H9 (cell line): ENCODE results near the gene TRAF5. TPM values are rescaled to one million over a fixed set of nuclear protein-coding genes. Genes with fewer than 3 reads are reported as not detected.

Experiments
- DNase-seq: peaks from one replicate; pipeline ENCODE4 v3.0.0-alpha.2; 2017
- H2AFZ ChIP-seq: one replicate; pipeline ENCODE4 v1.6.1; 2013; ENCODE audit warnings: mild to moderate bottlenecking, low read length, control low read depth, moderate library complexity
- H2AK5ac ChIP-seq: 2 replicates; pipeline ENCODE4 v1.6.1; 2013; ENCODE audit warnings: low read length, control low read depth, mixed read lengths; ENCODE audit not compliant: insufficient read length
- H2BK120ac ChIP-seq: one replicate; pipeline ENCODE4 v1.6.1; 2013; ENCODE audit warnings: low read depth, mild to moderate bottlenecking, low read length, control low read depth, inconsistent platforms; ENCODE audit not compliant: poor library complexity, severe bottlenecking
- H2BK12ac ChIP-seq: 2 replicates; pipeline ENCODE4 v1.6.1; 2013; ENCODE audit warnings: low read length, control low read depth, mixed read lengths, low read depth; ENCODE audit not compliant: insufficient read length
- H2BK15ac ChIP-seq: 2 replicates; pipeline ENCODE4 v1.6.1; 2013; ENCODE audit warnings: low read depth, low read length, control low read depth
- H2BK20ac ChIP-seq: one replicate; pipeline ENCODE4 v1.6.1; 2013; ENCODE audit warnings: low read depth, mild to moderate bottlenecking, low read length, control low read depth, inconsistent platforms; ENCODE audit not compliant: poor library complexity, severe bottlenecking
- H2BK5ac ChIP-seq: 2 replicates; pipeline ENCODE4 v1.6.1; 2013; ENCODE audit warnings: low read length, control low read depth, mixed read lengths; ENCODE audit not compliant: insufficient read length
- H3K14ac ChIP-seq: 2 replicates; pipeline ENCODE4 v1.6.1; 2013; ENCODE audit warnings: low read length, control low read depth; ENCODE audit not compliant: insufficient read depth
- H3K18ac ChIP-seq: 2 replicates; pipeline ENCODE4 v1.6.1; 2013; ENCODE audit warnings: low read depth, mild to moderate bottlenecking, mixed read lengths, low read length, control low read depth; ENCODE audit not compliant: insufficient read length
- H3K23ac ChIP-seq: 2 replicates; pipeline ENCODE4 v1.6.1; 2013; ENCODE audit warnings: low read length, control low read depth, mixed read lengths, low read depth; ENCODE audit not compliant: insufficient read length
- H3K23me2 ChIP-seq: 2 replicates; pipeline ENCODE4 v1.6.1; 2013; ENCODE audit warnings: low read depth, mild to moderate bottlenecking, mixed read lengths, low read length, control low read depth; ENCODE audit not compliant: insufficient read length, poor library complexity, severe bottlenecking
- H3K27ac ChIP-seq: 2 replicates; pipeline ENCODE4 v1.5.1; 2013; ENCODE audit warnings: low read length, control low read depth, mixed read lengths, low read depth; ENCODE audit not compliant: insufficient read length
- H3K27me3 ChIP-seq: 2 replicates; pipeline ENCODE4 v1.6.1; 2013; ENCODE audit warnings: low read length, control low read depth, inconsistent platforms; ENCODE audit not compliant: insufficient read depth
- H3K4ac ChIP-seq: 2 replicates; pipeline ENCODE4 v1.6.1; 2013; ENCODE audit warnings: low read depth, mild to moderate bottlenecking, control low read depth, inconsistent platforms, low read length, moderate library complexity
- H3K4me1 ChIP-seq: 2 replicates; pipeline ENCODE4 v1.6.1; 2013; ENCODE audit warnings: low read length, control low read depth, inconsistent platforms; ENCODE audit not compliant: insufficient read depth
- H3K4me2 ChIP-seq: 2 replicates; pipeline ENCODE4 v1.6.1; 2013; ENCODE audit warnings: low read length, control low read depth, mixed read lengths; ENCODE audit not compliant: insufficient read length, insufficient read depth
- H3K56ac ChIP-seq: 2 replicates; pipeline ENCODE4 v1.6.1; 2013; ENCODE audit warnings: low read depth, mild to moderate bottlenecking, mixed read lengths, low read length, control low read depth; ENCODE audit not compliant: insufficient read length
- H3K79me1 ChIP-seq: 2 replicates; pipeline ENCODE4 v1.6.1; 2013; ENCODE audit warnings: low read depth, mild to moderate bottlenecking, moderate library complexity, low read length, control low read depth, inconsistent platforms; ENCODE audit not compliant: insufficient read depth, poor library complexity, severe bottlenecking
- H3K79me2 ChIP-seq: 2 replicates; pipeline ENCODE4 v1.6.1; 2013; ENCODE audit warnings: low read length, control low read depth, inconsistent platforms; ENCODE audit not compliant: insufficient read depth
- H3K9ac ChIP-seq: 2 replicates; pipeline ENCODE4 v1.6.1; 2013; ENCODE audit warnings: low read length, control low read depth, mixed read lengths; ENCODE audit not compliant: insufficient read length; ENCODE audit errors: extremely low read depth
- H3K9me3 ChIP-seq: one replicate; pipeline ENCODE4 v1.6.1; 2013; ENCODE audit warnings: low read depth, low read length, inconsistent platforms; ENCODE audit not compliant: control insufficient read depth
- H3T11ph ChIP-seq: one replicate; pipeline ENCODE4 v1.6.1; 2013; ENCODE audit warnings: mild to moderate bottlenecking, low read length, control low read depth, inconsistent platforms
- H4K20me1 ChIP-seq: one replicate; pipeline ENCODE4 v1.6.1; 2013; ENCODE audit not compliant: control insufficient read depth, insufficient read length, insufficient read depth
- H4K5ac ChIP-seq: 2 replicates; pipeline ENCODE4 v1.6.1; 2013; ENCODE audit warnings: low read depth, mild to moderate bottlenecking, mixed read lengths, low read length, control low read depth; ENCODE audit not compliant: insufficient read length
- H4K8ac ChIP-seq: replicated peaks from 2 replicates; pipeline ENCODE4 v1.6.1; 2013; ENCODE audit warnings: low read length, control low read depth, mixed read lengths, low read depth; ENCODE audit not compliant: insufficient read length
- H4K91ac ChIP-seq: 2 replicates; pipeline ENCODE4 v1.6.1; 2013; ENCODE audit warnings: low read depth, mild to moderate bottlenecking, moderate library complexity, mixed read lengths, low read length, control low read depth; ENCODE audit not compliant: insufficient read length
- H3K27ac Mint-ChIP-seq, 3 experiments: 2 replicates in 2 of 3; 3 replicates in 1 of 3; pipeline ENCODE4 v1.8.0; 2020 to 2021; ENCODE audit warnings: mixed read lengths in 3 of 3, mild to moderate bottlenecking in 1 of 3, moderate library complexity in 1 of 3
- H3K27me3 Mint-ChIP-seq: 2 replicates; pipeline ENCODE4 v1.8.0; 2021; ENCODE audit warnings: low read depth, mild to moderate bottlenecking, moderate library complexity, mixed read lengths
- H3K36me3 Mint-ChIP-seq, 3 experiments: 2 replicates in 2 of 3; 3 replicates in 1 of 3; pipeline ENCODE4 v1.8.0; 2020 to 2021; ENCODE audit warnings: low read depth in 3 of 3, mixed read lengths in 3 of 3; ENCODE audit not compliant: insufficient read depth in 1 of 3
- H3K4me1 Mint-ChIP-seq, 2 experiments: 2 replicates each; pipeline ENCODE4 v1.8.0; 2020; ENCODE audit warnings: mixed read lengths in 2 of 2
- H3K4me3 Mint-ChIP-seq, 2 experiments: 2 replicates in 1 of 2; 3 replicates in 1 of 2; pipeline ENCODE4 v1.8.0; 2020 to 2021; ENCODE audit warnings: mild to moderate bottlenecking in 2 of 2, mixed read lengths in 2 of 2, moderate library complexity in 1 of 2
- H3K9me3 Mint-ChIP-seq, 2 experiments: 2 replicates in 1 of 2; 3 replicates in 1 of 2; pipeline ENCODE4 v1.8.0; 2020; ENCODE audit warnings: mild to moderate bottlenecking in 2 of 2, mixed read lengths in 2 of 2, moderate library complexity in 1 of 2
- CTCF ChIP-seq: fragments of 200-600 bp; sonication (generic); conservative IDR thresholded peaks from 3 replicates; pipeline ENCODE4 v1.8.0; 2021; ENCODE audit warnings: antibody characterized with exemption, mild to moderate bottlenecking
- whole genome bisulfite sequencing: extraction: QIAGEN DNeasy Blood & Tissue Kit; methylation state at CpG from one replicate; pipeline ENCODE4 v1.1.7; 2013; ENCODE audit warnings: missing lambda C conversion rate, low lambda C conversion rate, mixed read lengths; ENCODE audit not compliant: insufficient read length; ENCODE audit errors: extremely low coverage; 5-methylcytosine and 5-hydroxymethylcytosine counted together
- total RNA-seq: library from RNA; stranded (reverse); gene quantifications from 2 replicates; pipeline ENCODE4 v1.2.1, GENCODE V29; 2021

Gene TRAF5
- total RNA-seq, 1 experiment from 2014 or later, result 19.1 TPM

DNA sequence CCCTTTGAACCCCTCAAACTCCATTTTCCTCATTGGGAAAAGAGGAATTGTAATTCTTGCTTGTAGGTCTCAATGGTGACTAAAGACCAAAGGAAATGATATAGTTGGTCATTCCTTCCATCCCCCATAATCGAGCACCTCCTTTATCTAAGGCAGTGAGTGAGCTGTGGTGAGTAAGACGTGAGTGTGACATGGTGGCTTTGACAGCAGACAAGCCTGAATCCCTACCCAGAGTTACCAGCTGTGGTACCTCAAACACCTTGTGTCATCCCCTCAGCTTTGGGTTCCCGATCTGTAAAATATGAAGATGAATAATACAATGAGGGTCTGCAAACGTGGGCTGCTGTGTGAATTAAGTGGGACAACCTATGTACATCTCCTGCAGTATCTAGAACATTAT lies 8.4 kb downstream of the TRAF5 start:
- H3K4me1 ChIP-seq, result peaks cover 15% of the 10 kb centered on the region
- peaks cover 4% of the 10 kb centered on the region; the same call in 1 of the 2 replicates for H3K79me2 ChIP-seq
- no peak overlapping the region for H2AFZ ChIP-seq
- no peaks in the 10 kb centered on the region for H3K9me3 ChIP-seq
- H3K79me1 ChIP-seq, result no peaks in the 10 kb centered on the region
- H3K27ac ChIP-seq, result no peak overlapping the region
- H4K5ac ChIP-seq, result no peak overlapping the region
- no peak overlapping the region for H2BK120ac ChIP-seq
- H3K23ac ChIP-seq, result no peak overlapping the region
- H3K4ac ChIP-seq, result no peak overlapping the region
- no peaks in the 10 kb centered on the region for H3K27me3 ChIP-seq
- H3K23me2 ChIP-seq, result no peaks in the 10 kb centered on the region
- no peak overlapping the region for H2BK15ac ChIP-seq
- Mint-ChIP-seq H3K36me3 (peaks cover 0 to 9% (median 3%) of the 10 kb centered on the region in 3 experiments; a peak in 4 of 7 replicates), H3K9me3 (no peaks in the 10 kb centered on the region), H3K4me1 (peaks cover 45 to 52% of the 10 kb centered on the region in 2 experiments), H3K27me3 (no peaks in the 10 kb centered on the region), H3K4me3 (no peak overlapping the region), H3K27ac (no peak overlapping the region)
- H3K9ac ChIP-seq, result no peak overlapping the region
- H4K8ac ChIP-seq, result no peak overlapping the region
- H3K18ac ChIP-seq, result no peak overlapping the region
- H2AK5ac ChIP-seq, result no peak overlapping the region
- H3K14ac ChIP-seq, result no peak overlapping the region
- no peak overlapping the region for H4K91ac ChIP-seq
- no peak overlapping the region for H3K4me2 ChIP-seq
- DNase-seq, result no peak
- no peaks in the 10 kb centered on the region for H4K20me1 ChIP-seq
- WGBS, result no CpG with 5 or more reads among the region's 4 CpGs
- no peak overlapping the region for H2BK5ac ChIP-seq
- H2BK12ac ChIP-seq, result no peak overlapping the region
- H3T11ph ChIP-seq, result no peak overlapping the region
- no peak for TF ChIP-seq CTCF
- H2BK20ac ChIP-seq, result no peak overlapping the region
- no peak overlapping the region for H3K56ac ChIP-seq
